Measurements from ENCODE around the gene SLAMF9.

DNA sequence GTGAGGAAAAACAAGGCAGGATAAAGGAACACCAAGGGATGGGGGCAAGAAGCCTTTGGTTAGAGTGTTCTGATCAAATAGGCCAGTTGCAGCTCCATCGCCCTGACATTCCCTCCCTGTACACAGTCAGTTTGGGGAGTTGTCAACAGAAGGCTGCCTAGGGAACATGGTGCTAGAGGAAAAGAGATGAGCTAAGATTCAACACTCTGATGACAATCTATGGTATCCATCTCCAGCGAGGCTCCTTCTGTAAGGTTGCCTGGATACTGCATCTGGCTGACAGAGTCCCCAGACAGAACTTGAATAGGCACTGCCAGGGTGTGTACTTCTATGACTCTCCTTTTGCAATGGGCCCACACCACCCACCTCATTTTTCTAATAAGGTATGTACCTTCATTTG lies 11.2 kb upstream of the SLAMF9 start:
- TF ChIP-seq EZH2 (IDR thresholded peaks at IDR 0.05; ENCODE audit: borderline replicate concordance, low read length) (no peak), CTCF (conservative IDR thresholded peaks at IDR 0.05 in 1 of 2, IDR thresholded peaks at IDR 0.05 in 1 of 2; ENCODE audit: extremely low read depth in 1 of 2, insufficient read depth in 1 of 2, low read depth in 1 of 2, low read length in 2 of 2) (no peak)

Measured in mammary epithelial cell (primary cell).